DMS153 treated with DMSO at 0.1 percent for 48 hours (cell line): ENCODE data around the gene ROBO1.

Experiments
- DNase-seq: peaks from one replicate; lab custom pipeline; 2025; ENCODE audit not compliant: unreplicated experiment; lab: John Stamatoyannopoulos, UW

ROBO1 gene

DNA sequence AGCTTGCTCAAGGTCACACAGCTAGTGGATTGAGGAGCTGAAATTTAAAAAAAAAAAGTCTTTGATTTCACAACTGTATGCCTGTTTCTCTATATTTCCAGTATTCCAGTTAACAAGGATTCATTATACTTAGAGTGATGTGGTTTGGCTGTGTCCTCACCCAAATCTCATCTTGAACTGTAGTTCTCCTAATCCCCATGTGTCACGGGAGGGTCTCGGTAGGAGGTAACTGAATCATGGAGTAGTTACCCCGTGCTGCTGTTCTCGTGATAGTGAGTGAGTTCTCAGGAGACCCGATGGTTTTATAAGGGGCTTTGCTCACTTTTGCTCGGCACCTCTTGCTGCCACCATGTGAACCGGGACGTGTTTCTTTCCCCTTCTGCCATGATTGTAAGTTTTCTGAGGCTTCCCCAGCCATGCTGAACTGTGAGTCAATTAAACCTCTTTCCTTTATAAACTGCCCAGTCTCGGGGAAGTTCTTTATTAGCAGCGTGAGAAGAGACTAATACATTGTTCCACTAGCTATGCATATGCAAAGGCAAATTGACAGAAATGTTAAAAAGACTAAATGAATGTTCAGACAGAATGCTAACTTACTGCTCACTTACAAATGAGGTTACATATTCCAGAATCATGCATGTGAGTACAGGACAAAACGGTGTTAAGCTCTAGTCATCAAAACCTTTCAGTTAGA is 1101.9 kb downstream of the ROBO1 start:
- DNase-seq = no peak

GRCh38 chr3:78665101-78665500 is 1102.7 kb downstream of the ROBO1 start:
- no peak for DNase-seq

GRCh38 chr3:78660957-78661356 is 1106.8 kb downstream of the ROBO1 start:
- no peak for DNase-seq

DNA sequence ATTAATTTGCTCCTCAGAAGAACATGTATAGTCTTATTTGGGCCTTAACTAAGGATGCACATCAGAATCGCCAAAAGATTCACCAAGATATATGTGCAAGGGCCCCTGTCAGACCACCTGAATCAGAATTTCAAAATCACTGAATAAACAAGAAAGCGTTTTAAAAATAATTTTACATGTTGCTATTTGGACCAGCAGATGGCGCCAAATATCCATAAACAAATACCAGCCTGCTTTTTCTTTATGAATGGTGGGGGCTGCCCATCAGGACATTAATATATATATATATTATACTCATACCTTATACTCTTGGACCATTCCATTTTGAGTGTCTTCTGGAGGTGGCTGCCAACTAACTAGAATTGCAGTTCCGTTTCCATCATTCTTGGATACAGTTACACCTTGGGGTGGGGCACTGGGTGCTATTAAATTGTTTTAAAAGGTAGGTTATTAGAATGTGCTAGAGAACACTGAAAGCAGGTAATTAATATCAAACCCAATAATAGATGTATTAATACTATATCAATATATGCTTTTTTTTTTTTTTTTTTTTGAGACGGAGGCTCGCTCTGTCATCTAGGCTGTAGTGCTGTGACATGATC is 1108.3 kb downstream of the ROBO1 start:
- DNase-seq = no peak

GRCh38 chr3:78647726-78648125 is 1120.1 kb downstream of the ROBO1 start:
- no peak for DNase-seq

DNA sequence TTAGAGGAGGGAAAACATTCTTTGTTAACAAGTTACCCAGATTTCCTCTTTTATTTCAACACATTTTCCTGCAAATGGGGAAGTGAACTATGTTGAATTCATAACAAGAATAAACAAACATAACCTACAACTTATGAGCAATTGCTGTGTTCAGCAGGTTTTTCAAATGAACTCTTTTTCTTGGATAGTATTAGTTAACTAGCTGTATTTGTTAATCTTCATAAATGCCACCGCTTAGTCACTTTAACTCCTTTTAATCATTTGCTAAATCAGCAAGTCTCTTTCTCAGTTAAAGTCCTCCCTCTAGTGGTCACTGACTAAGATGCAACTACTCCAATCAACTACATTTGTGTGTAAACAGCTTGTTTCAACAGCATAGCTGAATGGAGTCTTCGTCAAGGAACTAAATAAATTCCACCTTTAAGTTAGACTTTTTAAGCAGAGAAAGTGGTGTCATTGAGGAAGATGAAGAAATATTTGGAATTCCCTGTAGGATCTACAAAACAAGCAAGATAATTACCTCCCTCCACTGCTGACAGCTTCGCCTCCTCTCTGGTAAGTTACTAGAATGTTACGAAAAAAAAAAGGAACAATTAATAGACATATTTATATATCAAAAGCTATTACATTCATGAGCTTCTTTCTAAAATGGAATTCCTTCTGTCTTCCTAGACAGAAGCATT is 1122.0 kb downstream of the ROBO1 start:
- peak; percentile 30 for DNase-seq

GRCh38 chr3:78644847-78645246 is 1123.0 kb downstream of the ROBO1 start:
- DNase-seq = no peak

DNA sequence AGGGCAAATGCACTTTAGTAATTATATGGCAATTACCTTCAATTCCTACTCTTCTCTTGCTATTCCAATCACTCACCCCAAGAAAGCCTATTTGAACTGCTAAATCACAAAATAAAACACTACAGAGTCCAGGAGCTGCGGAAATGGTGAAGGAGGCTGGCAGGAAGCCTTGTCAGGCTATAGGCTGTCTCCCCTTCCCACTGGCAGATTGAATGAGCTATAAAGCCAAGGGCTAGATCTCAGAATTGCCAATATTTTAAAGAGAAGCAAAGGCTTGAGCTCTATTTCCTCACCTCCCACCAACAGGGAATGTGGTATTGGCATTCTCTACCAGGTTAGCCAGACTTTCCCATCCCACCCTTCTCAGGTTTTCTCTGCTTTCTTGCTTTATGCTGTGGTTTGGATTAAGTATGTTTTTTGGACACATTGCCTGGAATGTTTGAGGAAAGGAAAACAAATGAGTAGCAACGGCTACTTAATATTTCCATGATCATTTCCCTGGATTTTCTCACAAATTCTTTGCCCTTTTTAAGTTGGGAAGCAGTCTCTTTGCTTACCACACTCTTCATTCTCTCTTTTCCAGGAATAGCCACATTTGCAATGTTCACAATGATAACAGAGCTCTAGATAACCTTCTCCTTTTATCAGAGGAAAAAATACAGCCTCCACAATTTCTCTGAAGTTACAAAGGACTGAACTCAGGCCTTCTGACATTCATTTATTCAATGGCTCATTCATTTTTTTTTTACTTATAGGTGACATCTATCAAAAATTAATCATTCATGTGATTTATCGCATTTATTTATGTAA is 1125.4 kb downstream of the ROBO1 start:
- DNase-seq = no peak

DNA sequence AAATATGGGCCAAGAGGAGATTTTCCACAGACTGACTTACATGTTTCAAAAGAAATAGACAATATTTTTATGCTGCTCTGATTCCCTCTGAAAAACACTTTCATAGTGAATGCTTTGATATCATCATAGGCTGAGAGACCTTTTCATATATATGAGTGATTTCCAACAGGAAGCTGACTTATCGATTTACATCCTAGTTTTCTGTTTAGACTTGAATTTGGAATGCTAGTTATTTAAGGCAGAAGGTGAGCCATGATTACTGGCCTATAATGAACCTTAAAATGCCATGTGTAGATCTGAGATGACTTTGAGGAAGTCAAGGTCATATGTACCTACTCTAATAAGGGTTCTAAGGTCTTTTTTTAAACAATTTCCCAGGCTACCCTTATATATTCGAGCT is 1126.1 kb downstream of the ROBO1 start:
- DNase-seq = no peak

- DNase-seq = no peak
Measured at GRCh38 chr3:78634316-78634715, 1133.5 kb downstream of the ROBO1 start.

DNA sequence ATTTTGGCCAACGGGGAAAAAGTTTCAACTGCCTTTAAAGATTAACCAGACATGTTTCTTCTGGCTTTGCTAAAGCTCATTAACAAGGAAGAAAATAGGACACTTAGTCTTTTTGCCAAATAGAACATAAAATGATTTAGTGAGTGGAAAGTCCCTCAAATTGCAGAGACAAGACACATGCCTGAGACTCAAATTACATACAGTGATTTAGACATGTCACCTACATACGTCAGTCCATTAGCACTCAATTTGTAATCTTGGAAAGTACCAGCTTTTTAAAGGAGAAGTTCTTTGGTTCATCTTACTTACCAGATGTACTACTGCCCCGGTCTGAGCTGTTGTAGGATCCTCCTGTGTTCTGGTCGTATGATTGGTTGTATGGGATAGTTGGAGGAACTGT is 1134.2 kb downstream of the ROBO1 start:
- no peak for DNase-seq

- no peak for DNase-seq
Measured at GRCh38 chr3:78632925-78633553, 1134.8 kb downstream of the ROBO1 start.

DNA sequence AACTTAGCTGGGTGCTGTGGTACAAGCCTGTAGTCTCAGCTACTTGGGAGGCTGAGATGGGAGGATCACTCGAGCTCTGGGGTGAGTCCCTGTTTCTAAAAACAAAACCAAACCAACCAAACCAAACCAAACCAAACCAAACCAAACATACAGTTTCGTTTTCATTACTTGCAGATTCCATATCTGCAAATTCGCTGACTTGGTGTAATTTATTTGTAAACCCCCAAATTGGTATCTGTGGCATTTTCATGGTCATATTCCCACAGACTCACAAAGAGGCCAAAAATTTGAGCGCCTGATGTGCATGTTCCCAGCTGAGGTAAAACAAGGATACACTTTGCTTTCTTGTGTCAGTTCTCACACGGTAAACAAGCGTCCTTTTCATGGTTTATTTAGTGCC is 1138.3 kb downstream of the ROBO1 start:
- DNase-seq = no peak

DNA sequence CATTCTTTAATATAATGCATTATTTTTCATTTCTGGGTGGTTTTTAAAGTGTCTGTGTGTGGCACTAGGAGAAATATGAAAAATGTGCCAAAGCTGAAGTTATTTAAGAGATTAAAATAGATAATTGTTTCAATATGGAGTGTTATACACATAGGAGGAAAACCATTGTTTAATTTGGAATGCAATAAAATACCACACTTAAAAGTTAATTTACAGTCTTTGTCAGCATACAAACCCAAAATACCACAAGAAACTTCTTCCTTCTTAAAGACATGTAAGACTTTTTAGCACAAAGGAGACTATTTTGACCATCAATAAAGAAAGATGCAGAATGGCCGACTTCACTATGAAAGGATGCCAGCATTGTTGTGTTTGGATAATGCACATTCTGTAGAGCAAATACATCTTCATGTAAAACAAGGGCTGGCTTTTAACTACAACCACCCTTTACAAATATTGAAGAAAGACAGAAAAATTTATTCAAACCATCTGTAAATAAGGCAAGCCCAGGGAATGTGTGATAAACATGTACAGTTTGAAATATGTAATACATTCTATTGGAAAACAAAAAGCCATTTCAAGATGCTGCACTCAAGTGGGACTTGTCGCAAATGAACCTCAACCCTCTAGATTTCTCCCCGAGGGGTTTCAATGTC is 1146.6 kb downstream of the ROBO1 start:
- DNase-seq = no peak

DNA sequence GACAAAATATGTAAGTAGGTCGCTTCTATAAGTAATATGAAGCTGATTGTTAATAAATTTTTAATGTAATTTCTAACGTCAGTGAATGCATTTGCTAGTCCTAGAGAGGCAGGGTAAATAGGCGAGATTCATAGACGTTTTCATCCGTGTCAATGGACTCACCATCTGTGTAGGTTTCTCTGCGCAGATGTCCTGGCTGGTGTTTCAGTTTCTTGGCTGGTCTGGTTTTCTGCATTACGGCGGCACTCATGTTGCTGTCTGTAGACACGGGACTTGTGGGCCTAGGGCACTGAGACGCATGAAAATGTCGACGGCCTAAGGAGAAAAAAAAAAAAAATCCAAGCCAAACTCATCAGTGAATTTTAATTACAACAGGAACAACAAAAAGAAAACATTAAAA is 1153.3 kb downstream of the ROBO1 start:
- DNase-seq = no peak

DNA sequence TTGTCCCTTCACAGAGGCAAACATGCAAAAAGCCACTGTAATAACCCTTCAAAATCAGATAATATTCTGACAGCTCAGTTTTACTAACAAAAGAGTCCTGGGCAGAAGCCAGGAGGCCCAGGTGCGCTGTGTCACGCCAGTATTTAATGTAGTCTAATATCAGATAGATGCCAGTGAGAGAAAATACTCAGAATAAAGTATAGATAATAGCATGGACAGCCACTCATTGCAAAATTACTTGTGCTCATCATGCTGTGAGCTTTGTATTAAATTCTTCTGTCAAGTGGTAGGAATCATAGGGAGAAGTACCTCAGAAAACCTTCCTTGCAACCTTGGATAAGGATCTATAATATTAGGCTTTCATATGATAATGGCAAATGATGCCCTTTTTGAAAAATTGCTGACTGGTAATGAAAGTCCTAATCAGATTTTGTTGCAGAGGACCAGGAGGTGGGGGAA is 1154.3 kb downstream of the ROBO1 start:
- no peak for DNase-seq

DNA sequence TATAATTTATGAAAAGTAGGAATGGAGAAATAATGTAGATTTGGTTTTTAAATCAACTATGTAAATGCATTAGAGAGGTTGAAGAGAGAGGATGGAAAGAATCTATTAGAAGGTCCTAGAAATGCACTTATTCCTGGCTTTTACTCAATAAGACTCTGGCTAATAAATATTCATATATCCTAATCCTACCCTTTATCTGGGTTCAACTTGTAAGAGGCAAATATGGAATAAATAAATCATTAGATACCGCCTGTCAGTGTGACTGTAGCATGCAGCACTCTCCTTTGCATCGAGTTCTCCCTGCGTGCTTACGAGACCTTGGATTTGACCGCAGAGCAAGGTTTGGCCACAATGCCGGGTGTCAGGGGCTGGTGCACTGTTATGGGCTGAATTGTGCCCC is 1156.5 kb downstream of the ROBO1 start:
- no peak for DNase-seq

- no peak for DNase-seq
Measured at GRCh38 chr3:78610462-78611125, 1157.2 kb downstream of the ROBO1 start.

- no peak for DNase-seq
Measured at GRCh38 chr3:78606756-78607155, 1161.0 kb downstream of the ROBO1 start.

GRCh38 chr3:78605178-78605577 is 1162.6 kb downstream of the ROBO1 start:
- DNase-seq = no peak
